Trophoblast cell (in vitro differentiated cells and primary cell): ENCODE measurements around the gene IRF7.
A peak's percentile ranks its signal among the peaks of the same experiment; 100 is the strongest.

ENCODE experiments used
- DNase-seq, 2 donors: peaks; one replicate each; pipeline ENCODE4 v3.0.0-alpha.2; 2016
- H2AFZ ChIP-seq: 2 replicates; pipeline ENCODE4 v1.6.1; 2013; ENCODE audit warnings: low read length, moderate library complexity, mild to moderate bottlenecking; ENCODE audit not compliant: insufficient read depth, poor library complexity
- H2AK5ac ChIP-seq: 2 replicates; pipeline ENCODE4 v1.6.1; 2013; ENCODE audit warnings: mild to moderate bottlenecking, low read length
- H2BK120ac ChIP-seq: 2 replicates; pipeline ENCODE4 v1.6.1; 2013; ENCODE audit warnings: low read length, mild to moderate bottlenecking, moderate library complexity; ENCODE audit not compliant: insufficient read depth, poor library complexity
- H2BK12ac ChIP-seq: 2 replicates; pipeline ENCODE4 v1.6.1; 2013; ENCODE audit warnings: mild to moderate bottlenecking, low read length, moderate library complexity
- H2BK5ac ChIP-seq: 2 replicates; pipeline ENCODE4 v1.6.1; 2013; ENCODE audit warnings: low read length, low read depth, moderate library complexity, mild to moderate bottlenecking; ENCODE audit not compliant: poor library complexity
- H3K14ac ChIP-seq: 2 replicates; pipeline ENCODE4 v1.6.1; 2013; ENCODE audit warnings: mild to moderate bottlenecking, low read length
- H3K18ac ChIP-seq: 2 replicates; pipeline ENCODE4 v1.6.1; 2013; ENCODE audit warnings: mild to moderate bottlenecking, low read length
- H3K23ac ChIP-seq: 2 replicates; pipeline ENCODE4 v1.6.1; 2013; ENCODE audit warnings: low read length
- H3K27ac ChIP-seq: 2 replicates; pipeline ENCODE4 v1.5.1; 2013; ENCODE audit warnings: low read depth, mild to moderate bottlenecking, inconsistent platforms, low read length, moderate library complexity
- H3K27me3 ChIP-seq: 2 replicates; pipeline ENCODE4 v1.6.1; 2013; ENCODE audit warnings: inconsistent platforms, mild to moderate bottlenecking, low read length, moderate library complexity; ENCODE audit not compliant: insufficient read depth
- H3K36me3 ChIP-seq, 2 experiments: 1 replicate in 1 of 2; 2 replicates in 1 of 2; pipeline ENCODE4 v1.6.1; 2013; ENCODE audit warnings: low read length in 2 of 2, mild to moderate bottlenecking in 2 of 2, moderate library complexity in 1 of 2; ENCODE audit not compliant: insufficient read depth in 2 of 2, control insufficient read depth in 1 of 2
- H3K4ac ChIP-seq: 2 replicates; pipeline ENCODE4 v1.6.1; 2013; ENCODE audit warnings: low read depth, mild to moderate bottlenecking, low read length, moderate library complexity
- H3K4me1 ChIP-seq, 2 experiments: 1 replicate in 1 of 2; 2 replicates in 1 of 2; pipeline ENCODE4 v1.6.1; 2013; ENCODE audit warnings: low read length in 2 of 2, mild to moderate bottlenecking in 2 of 2, moderate library complexity in 1 of 2; ENCODE audit not compliant: insufficient read depth in 2 of 2, control insufficient read depth in 1 of 2
- H3K4me2 ChIP-seq: 2 replicates; pipeline ENCODE4 v1.6.1; 2013; ENCODE audit warnings: inconsistent platforms, mild to moderate bottlenecking, low read length, moderate library complexity
- H3K4me3 ChIP-seq: 2 replicates; pipeline ENCODE4 v1.5.1; 2013; ENCODE audit warnings: mild to moderate bottlenecking, low read depth, low read length, inconsistent platforms
- H3K79me1 ChIP-seq: one replicate; pipeline ENCODE4 v1.6.1; 2013; ENCODE audit warnings: low read length
- H3K79me2 ChIP-seq: 2 replicates; pipeline ENCODE4 v1.6.1; 2013; ENCODE audit warnings: low read length, mild to moderate bottlenecking; ENCODE audit not compliant: control insufficient read depth, insufficient read depth, poor library complexity
- H3K9ac ChIP-seq: 2 replicates; pipeline ENCODE4 v1.6.1; 2013; ENCODE audit warnings: mild to moderate bottlenecking, low read length
- H3K9me3 ChIP-seq: 2 replicates; pipeline ENCODE4 v1.6.1; 2013; ENCODE audit warnings: low read depth, mild to moderate bottlenecking, control low read depth, inconsistent platforms, low read length; ENCODE audit not compliant: insufficient read depth
- H4K12ac ChIP-seq: 2 replicates; pipeline ENCODE4 v1.6.1; 2013; ENCODE audit warnings: low read depth, mild to moderate bottlenecking, low read length, moderate library complexity
- H4K8ac ChIP-seq: 2 replicates; pipeline ENCODE4 v1.6.1; 2013; ENCODE audit warnings: low read depth, mild to moderate bottlenecking, low read length, moderate library complexity
- H4K91ac ChIP-seq: one replicate; pipeline ENCODE4 v1.6.1; 2013; ENCODE audit warnings: low read depth, mild to moderate bottlenecking, low read length, moderate library complexity
- WGBS: extraction: QIAGEN DNeasy Blood & Tissue Kit; methylation state at CpG from one replicate; pipeline ENCODE4 v1.1.7; 2013; ENCODE audit warnings: missing lambda C conversion rate; ENCODE audit not compliant: insufficient read length, insufficient coverage; ENCODE audit errors: extremely low coverage; 5-methylcytosine and 5-hydroxymethylcytosine counted together

IRF7 gene

DNA sequence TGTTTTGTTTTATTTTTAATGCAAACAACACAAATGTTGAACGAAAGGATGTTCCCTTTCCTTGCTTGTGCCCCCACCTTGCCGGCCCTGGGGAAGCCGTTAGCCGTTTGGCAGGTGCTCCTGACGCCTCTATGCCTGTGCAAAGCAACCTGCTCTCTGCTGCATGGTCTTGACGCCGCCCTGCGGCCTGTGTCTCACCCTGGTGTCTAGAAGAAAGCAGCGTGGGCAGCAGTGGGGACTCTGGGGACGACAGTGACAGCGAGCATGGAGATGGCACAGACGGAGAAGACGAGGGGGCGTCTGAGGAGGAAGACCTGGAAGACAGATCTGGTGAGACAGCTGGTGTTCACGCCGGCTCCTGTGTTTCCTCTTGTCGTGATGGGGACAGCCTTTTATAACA lies 34.0 kb downstream of the IRF7 start:
- no peak overlapping the region for H2AFZ ChIP-seq
- peaks cover 13 to 14% of the 10 kb centered on the region in 2 experiments for H3K4me1 ChIP-seq
- no peak overlapping the region for H3K23ac ChIP-seq
- no peak overlapping the region for H3K14ac ChIP-seq
- no peak overlapping the region for H3K4me2 ChIP-seq
- no peak overlapping the region for H2BK5ac ChIP-seq
- peaks cover 44 to 51% of the 10 kb centered on the region in 2 experiments for H3K36me3 ChIP-seq
- no peaks in the 10 kb centered on the region for H3K79me1 ChIP-seq
- no peak overlapping the region for H2AK5ac ChIP-seq
- H2BK120ac ChIP-seq, result no peak overlapping the region
- WGBS, result no CpG with 5 or more reads among the region's 17 CpGs
- H3K4ac ChIP-seq, result peak overlapping the region; percentile 5
- no peak for DNase-seq
- H3K4me3 ChIP-seq, result no peak overlapping the region
- H3K79me2 ChIP-seq, result peaks cover 40% of the 10 kb centered on the region
- no peaks in the 10 kb centered on the region for H3K27me3 ChIP-seq
- peaks cover 2% of the 10 kb centered on the region for H3K9me3 ChIP-seq
- H4K12ac ChIP-seq, result no peak overlapping the region
- no peak overlapping the region for H2BK12ac ChIP-seq
- H3K9ac ChIP-seq, result no peak overlapping the region
- H4K8ac ChIP-seq, result no peak overlapping the region
- no peak overlapping the region for H4K91ac ChIP-seq
- H3K27ac ChIP-seq, result no peak overlapping the region
- H3K18ac ChIP-seq, result no peak overlapping the region

DNA sequence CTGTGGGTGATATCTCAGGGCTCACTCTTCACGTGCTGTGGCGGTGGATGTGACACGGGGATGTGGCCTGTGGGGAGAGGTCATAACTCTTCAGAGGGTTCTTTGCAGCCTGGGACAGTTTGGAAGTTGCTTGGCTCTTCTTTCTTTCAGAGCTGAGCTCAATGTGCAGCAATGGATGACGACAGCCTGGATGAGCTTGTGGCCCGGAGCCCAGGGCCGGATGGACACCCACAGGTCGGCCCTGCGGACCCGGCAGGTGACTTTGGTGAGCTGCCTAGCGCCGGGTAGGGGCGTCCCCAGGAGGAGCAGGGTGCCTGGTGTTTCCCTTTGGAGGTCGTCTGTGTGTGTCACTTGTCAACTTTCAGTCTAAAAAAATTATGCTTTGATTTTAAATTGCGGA lies 34.4 kb downstream of the IRF7 start:
- Histone ChIP-seq H2AK5ac (no peak overlapping the region), H3K4me2 (no peak overlapping the region), H2BK120ac (no peak overlapping the region), H3K79me1 (no peaks in the 10 kb centered on the region), H3K9me3 (peaks cover 2% of the 10 kb centered on the region), H3K36me3 (peaks cover 40 to 47% of the 10 kb centered on the region in 2 experiments), H2BK12ac (no peak overlapping the region), H3K27me3 (no peaks in the 10 kb centered on the region), H3K4me1 (peaks cover 12 to 13% of the 10 kb centered on the region in 2 experiments), H3K18ac (no peak overlapping the region), H2AFZ (no peak overlapping the region), H3K79me2 (peaks cover 42% of the 10 kb centered on the region), H3K14ac (no peak overlapping the region), H3K4me3 (no peak overlapping the region), H4K8ac (no peak overlapping the region), H3K23ac (no peak overlapping the region), H3K27ac (no peak overlapping the region), H4K12ac (no peak overlapping the region), H2BK5ac (no peak overlapping the region), H3K4ac (peak overlapping the region; percentile 41), H4K91ac (no peak overlapping the region), H3K9ac (no peak overlapping the region)
- WGBS, result 100% methylated on average over 1 of the region's 14 CpGs
- no peak for DNase-seq

DNA sequence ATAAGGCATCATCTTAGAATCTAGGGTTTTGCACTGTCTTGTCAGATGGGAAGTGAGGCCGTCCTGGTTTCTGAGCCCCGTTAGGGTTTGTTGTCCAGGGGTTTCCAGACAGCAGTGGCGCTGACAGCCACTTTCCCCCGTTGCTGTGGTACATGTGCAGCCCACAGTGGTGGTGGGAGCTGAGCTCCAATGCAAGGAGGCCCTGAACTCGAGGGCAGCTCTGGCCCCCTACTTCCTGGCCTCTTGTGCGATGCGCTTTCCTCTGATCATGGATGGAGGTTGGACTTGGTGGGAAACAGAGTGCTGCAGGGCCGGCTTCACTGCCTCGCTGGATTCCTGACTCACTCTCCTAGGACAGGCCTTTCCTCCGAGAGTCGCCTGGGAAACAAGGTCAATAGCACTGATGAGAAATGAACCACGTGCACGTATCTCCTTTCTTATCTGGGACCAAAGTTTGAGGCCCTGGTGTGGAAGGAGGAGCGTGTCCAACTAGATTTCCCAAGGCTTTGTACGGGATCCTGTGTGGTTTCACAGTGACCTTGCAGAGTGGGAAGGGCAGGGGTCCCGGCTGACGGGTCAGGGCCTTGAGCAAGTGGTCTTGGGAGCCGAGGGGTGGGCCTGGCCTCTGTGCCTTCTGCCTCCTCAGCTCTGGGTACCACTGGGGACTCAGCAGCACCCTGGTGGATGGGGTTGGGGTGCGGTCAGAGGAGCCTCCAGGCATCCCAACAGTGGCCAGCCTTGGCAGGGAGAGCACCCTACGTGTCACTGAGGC lies 35.7 kb downstream of the IRF7 start:
- no peak overlapping the region for H4K91ac ChIP-seq

DNA sequence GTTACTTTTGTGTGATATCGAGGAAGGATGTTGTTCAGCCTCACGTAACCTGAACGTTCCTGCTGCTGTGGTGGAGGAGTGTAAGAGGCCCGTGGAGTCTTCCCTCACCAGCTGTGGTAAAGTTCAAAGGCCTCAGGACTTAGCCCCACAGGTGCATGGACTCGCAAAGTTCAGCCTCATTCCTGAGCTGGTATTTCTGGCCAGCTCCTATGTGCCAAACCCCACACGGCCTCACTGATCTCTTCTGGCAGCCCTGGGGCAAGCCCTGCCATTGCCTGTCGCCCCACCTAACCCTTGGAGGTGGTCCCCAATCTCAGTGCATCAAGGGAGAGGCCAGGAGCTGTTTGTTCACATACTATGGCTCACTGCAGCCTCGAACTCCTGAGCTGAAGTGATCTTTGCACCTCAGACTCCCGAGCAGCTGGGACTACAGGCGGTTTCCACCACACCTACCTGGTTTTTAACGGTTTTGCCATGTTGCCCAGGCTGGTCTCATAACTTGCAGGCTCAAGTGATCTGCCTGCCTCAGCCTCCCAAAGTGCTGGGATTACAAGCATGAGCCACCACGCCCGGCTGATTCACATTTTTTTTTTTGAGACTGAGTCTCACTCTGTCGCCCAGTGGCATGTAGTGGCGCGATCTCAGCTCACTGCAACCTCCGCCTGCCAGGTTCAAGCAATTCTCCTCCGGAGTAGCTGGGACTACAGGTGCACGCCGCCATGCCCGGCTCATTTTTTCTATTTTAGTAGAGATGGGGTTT lies 37.3 kb downstream of the IRF7 start:
- Histone ChIP-seq H2BK12ac (no peak overlapping the region), H2BK120ac (no peak overlapping the region), H3K27ac (no peak overlapping the region), H3K18ac (no peak overlapping the region), H3K4me1 (peaks cover 22 to 23% of the 10 kb centered on the region in 2 experiments), H3K9me3 (no peaks in the 10 kb centered on the region), H3K9ac (no peak overlapping the region), H3K14ac (no peak overlapping the region), H3K79me2 (peaks cover 53% of the 10 kb centered on the region), H3K23ac (no peak overlapping the region), H2AK5ac (no peak overlapping the region), H2BK5ac (no peak overlapping the region), H4K91ac (no peak overlapping the region), H4K12ac (no peak overlapping the region), H3K4ac (peak overlapping the region; percentile 91), H3K79me1 (peaks cover 8% of the 10 kb centered on the region), H4K8ac (no peak overlapping the region), H3K36me3 (peaks cover 24 to 30% of the 10 kb centered on the region in 2 experiments), H2AFZ (no peak overlapping the region), H3K4me3 (no peak overlapping the region), H3K27me3 (no peaks in the 10 kb centered on the region), H3K4me2 (peak overlapping the region; percentile 83)
- no CpG with 5 or more reads among the region's 21 CpGs for WGBS
- no peak for DNase-seq

More for the DNA sequence above, 35.7 kb downstream of the IRF7 start:
- Histone ChIP-seq H3K27ac (no peak overlapping the region), H2AFZ (no peak overlapping the region), H3K14ac (no peak overlapping the region), H3K9me3 (no peaks in the 10 kb centered on the region), H4K8ac (no peak overlapping the region), H3K9ac (no peak overlapping the region), H2BK5ac (no peak overlapping the region), H3K4me3 (no peak overlapping the region), H3K18ac (no peak overlapping the region), H3K4me1 (peaks cover 14 to 16% of the 10 kb centered on the region in 2 experiments), H2AK5ac (no peak overlapping the region), H3K4me2 (no peak overlapping the region), H2BK120ac (no peak overlapping the region), H3K23ac (no peak overlapping the region), H3K4ac (peak overlapping the region; percentile 91), H4K12ac (no peak overlapping the region), H3K79me1 (peaks cover 8% of the 10 kb centered on the region), H3K79me2 (peaks cover 50% of the 10 kb centered on the region), H3K27me3 (no peaks in the 10 kb centered on the region), H2BK12ac (no peak overlapping the region), H3K36me3 (peaks cover 36 to 44% of the 10 kb centered on the region in 2 experiments)
- WGBS, result no CpG with 5 or more reads among the region's 20 CpGs
- DNase-seq, result no peak
